ENCODE results near the gene MET.

The MET gene

DNA sequence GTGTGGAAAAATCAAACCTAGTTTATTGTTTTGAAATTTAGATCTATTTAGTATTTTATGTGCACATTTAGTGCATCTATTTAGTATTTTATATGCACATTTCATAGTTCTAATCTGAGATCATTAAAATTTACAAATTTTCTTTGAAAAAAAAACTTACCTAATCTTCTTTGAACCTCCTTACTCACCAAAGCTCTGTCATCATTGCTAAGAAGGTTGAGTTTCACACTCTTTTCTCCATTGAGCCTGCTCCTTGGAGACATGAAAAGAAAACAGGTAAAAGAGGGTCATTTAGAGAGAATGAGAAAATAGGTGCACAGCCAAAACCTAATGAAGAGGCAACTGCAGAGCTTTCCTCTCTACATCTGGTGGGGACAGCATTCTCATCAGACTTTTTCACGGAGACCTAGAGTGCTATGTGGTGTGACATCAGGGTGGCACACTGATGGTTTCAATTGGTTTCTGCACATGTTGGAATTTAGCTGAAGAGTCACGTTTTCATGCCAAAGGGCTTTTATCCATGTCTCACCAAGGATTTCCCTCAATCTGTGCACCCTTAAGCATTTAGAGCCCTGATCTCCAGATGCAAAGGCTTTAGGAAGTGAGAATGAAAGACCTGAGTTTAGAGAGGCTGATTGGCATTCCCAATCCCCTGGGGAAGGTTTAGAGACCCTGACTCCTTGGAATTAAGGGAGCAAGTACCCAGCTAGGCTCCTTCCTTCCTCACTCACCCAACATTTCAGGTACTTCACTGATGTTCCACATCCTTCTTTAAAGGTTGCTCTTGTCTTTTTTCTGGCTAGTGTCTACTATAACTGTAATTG, 101.1 kb downstream of the MET start:
- TF ChIP-seq, protein P1, sequence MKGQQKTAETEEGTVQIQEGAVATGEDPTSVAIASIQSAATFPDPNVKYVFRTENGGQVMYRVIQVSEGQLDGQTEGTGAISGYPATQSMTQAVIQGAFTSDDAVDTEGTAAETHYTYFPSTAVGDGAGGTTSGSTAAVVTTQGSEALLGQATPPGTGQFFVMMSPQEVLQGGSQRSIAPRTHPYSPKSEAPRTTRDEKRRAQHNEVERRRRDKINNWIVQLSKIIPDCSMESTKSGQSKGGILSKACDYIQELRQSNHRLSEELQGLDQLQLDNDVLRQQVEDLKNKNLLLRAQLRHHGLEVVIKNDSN (IDR thresholded peaks at IDR 0.05) = no peak
- TF ChIP-seq NFIC (IDR thresholded peaks at IDR 0.05) = no peak
- TF ChIP-seq, protein P2, sequence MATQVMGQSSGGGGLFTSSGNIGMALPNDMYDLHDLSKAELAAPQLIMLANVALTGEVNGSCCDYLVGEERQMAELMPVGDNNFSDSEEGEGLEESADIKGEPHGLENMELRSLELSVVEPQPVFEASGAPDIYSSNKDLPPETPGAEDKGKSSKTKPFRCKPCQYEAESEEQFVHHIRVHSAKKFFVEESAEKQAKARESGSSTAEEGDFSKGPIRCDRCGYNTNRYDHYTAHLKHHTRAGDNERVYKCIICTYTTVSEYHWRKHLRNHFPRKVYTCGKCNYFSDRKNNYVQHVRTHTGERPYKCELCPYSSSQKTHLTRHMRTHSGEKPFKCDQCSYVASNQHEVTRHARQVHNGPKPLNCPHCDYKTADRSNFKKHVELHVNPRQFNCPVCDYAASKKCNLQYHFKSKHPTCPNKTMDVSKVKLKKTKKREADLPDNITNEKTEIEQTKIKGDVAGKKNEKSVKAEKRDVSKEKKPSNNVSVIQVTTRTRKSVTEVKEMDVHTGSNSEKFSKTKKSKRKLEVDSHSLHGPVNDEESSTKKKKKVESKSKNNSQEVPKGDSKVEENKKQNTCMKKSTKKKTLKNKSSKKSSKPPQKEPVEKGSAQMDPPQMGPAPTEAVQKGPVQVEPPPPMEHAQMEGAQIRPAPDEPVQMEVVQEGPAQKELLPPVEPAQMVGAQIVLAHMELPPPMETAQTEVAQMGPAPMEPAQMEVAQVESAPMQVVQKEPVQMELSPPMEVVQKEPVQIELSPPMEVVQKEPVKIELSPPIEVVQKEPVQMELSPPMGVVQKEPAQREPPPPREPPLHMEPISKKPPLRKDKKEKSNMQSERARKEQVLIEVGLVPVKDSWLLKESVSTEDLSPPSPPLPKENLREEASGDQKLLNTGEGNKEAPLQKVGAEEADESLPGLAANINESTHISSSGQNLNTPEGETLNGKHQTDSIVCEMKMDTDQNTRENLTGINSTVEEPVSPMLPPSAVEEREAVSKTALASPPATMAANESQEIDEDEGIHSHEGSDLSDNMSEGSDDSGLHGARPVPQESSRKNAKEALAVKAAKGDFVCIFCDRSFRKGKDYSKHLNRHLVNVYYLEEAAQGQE (IDR thresholded peaks at IDR 0.05; ENCODE audit: low read depth) = no peak
- TF ChIP-seq CREB1 (IDR thresholded peaks at IDR 0.05; ENCODE audit: low read depth) = no peak
- no peak for TF ChIP-seq RAD21 (IDR thresholded peaks at IDR 0.05; ENCODE audit: low read depth)
- no peak for TF ChIP-seq TCF12 (IDR thresholded peaks at IDR 0.05; ENCODE audit: low read depth)
- TF ChIP-seq, protein P3, sequence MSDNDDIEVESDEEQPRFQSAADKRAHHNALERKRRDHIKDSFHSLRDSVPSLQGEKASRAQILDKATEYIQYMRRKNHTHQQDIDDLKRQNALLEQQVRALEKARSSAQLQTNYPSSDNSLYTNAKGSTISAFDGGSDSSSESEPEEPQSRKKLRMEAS (IDR thresholded peaks at IDR 0.05) = no peak
- TF ChIP-seq EP300 (IDR thresholded peaks at IDR 0.05; ENCODE audit: borderline replicate concordance) = no peak
- no peak for TF ChIP-seq EGR1 (IDR thresholded peaks at IDR 0.05)

DNA sequence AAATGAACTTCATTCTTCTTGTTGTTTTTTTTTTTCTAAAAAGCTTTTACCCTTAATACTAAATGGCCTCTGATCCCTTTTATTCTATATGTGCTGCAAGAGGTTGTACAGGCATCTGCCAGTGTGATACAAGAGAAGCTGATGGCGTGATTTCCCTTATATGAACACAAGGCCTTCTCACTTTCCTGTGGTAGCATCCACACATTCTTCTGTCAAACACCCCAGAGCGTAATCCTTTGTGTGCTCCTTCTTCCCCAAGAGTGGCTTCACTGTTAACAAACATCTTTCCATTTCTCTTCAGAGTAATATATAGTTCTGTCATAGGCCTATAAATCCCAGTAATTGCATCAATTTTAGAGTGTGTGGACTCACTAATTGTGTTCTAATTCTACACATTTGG, 104.0 kb downstream of the MET start:
- TF ChIP-seq, protein P2 (IDR thresholded peaks at IDR 0.05; ENCODE audit: low read depth) = no peak
- TF ChIP-seq, protein P1 (IDR thresholded peaks at IDR 0.05) = no peak
- TF ChIP-seq TAF1 (IDR thresholded peaks at IDR 0.05; ENCODE audit: low read depth) (no peak), RAD21 (IDR thresholded peaks at IDR 0.05; ENCODE audit: low read depth) (no peak), TCF12 (IDR thresholded peaks at IDR 0.05; ENCODE audit: low read depth) (no peak), EGR1 (IDR thresholded peaks at IDR 0.05) (no peak), NFIC (IDR thresholded peaks at IDR 0.05) (no peak)

DNA sequence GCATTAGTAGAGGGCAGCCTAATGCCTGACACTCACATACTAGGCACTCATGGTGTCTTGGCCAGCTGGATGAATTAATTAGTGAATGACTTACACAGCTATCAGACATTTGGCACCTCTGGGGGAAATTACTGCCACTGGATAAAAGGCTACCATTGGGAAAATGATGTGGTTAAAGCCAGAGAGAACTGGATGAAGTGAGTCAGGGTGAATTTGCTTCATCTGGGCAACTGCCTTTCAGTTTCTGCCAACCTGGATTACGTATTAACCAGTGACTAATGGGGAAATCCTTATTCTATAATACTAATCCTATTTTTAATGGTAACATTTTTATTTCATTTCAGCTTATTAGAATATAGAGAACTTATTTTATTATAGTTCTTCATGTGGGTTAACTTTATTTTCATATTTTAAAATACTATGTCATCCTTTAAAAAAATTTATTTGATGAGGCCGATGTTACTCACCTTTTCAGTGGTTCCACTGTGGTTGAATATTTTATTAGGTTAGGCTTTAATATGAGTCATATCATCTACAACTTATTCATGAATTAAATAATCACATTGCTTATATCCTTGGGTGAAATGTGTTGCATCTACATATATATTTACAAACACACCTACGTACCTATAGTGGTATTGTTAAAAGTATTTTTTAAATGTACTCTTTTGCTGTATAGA, 104.8 kb downstream of the MET start:
- TF ChIP-seq TAF1 (IDR thresholded peaks at IDR 0.05; ENCODE audit: low read depth) (no peak), CREB1 (IDR thresholded peaks at IDR 0.05; ENCODE audit: low read depth) (no peak), FOXM1 (IDR thresholded peaks at IDR 0.05; ENCODE audit: borderline replicate concordance, low read depth) (no peak), EGR1 (IDR thresholded peaks at IDR 0.05) (no peak), ZBTB7A (IDR thresholded peaks at IDR 0.05; ENCODE audit: low read depth) (no peak), NFIC (IDR thresholded peaks at IDR 0.05) (0 out of 2 replicates have a peak, but pooled peaks have one; percentile 6), TEAD4 (IDR thresholded peaks at IDR 0.05) (no peak)
- TF ChIP-seq, protein P3 (IDR thresholded peaks at IDR 0.05) = no peak

DNA sequence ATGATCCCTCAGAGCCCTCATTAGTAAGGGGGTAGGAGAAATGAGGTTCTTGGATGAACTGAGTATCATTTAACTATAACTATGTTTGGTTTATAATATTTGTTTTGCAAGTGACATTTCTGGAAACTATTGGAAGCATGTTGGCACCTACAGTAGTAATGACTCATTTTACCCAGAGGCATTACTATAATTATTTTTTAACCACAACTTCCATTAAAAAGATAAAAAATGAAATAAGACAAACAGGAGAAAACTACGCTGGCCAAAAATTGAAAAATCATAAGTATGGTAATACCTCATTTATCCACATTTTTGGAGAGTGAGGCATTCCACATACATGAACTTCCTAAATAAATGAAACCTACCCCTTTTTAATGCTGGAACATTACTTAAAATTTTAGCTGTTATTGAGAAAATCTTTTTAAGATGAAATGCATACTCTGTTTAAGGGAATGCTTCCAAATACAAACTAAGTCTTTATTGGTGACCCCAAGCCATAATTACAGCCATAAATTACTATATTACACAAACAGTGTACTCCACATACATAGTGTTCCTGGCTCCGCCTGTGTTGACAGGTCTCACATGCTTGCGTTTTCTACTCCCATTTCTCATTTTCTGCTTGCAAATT, 105.8 kb downstream of the MET start:
- no peak for TF ChIP-seq TEAD4 (IDR thresholded peaks at IDR 0.05)
- TF ChIP-seq CREB1 (IDR thresholded peaks at IDR 0.05; ENCODE audit: low read depth) = no peak
- TF ChIP-seq RAD21 (IDR thresholded peaks at IDR 0.05; ENCODE audit: low read depth) = no peak
- TF ChIP-seq, protein P2 (IDR thresholded peaks at IDR 0.05; ENCODE audit: low read depth) = no peak
- no peak for TF ChIP-seq TAF1 (IDR thresholded peaks at IDR 0.05; ENCODE audit: low read depth)
- TF ChIP-seq, protein P3 (IDR thresholded peaks at IDR 0.05) = no peak
- TF ChIP-seq, protein P1 (IDR thresholded peaks at IDR 0.05) = no peak
- TF ChIP-seq YY1 (IDR thresholded peaks at IDR 0.05; ENCODE audit: low read depth) = no peak
- TF ChIP-seq NFIC (IDR thresholded peaks at IDR 0.05) = no peak
- no peak for TF ChIP-seq CEBPB (IDR thresholded peaks at IDR 0.05)
- 0 out of 2 replicates have a peak, but pooled peaks have one; percentile 27 for TF ChIP-seq FOXM1 (IDR thresholded peaks at IDR 0.05; ENCODE audit: borderline replicate concordance, low read depth)
- peak; percentile 41; the same call in 1 of the 2 replicates for TF ChIP-seq EP300 (IDR thresholded peaks at IDR 0.05; ENCODE audit: borderline replicate concordance)
- TF ChIP-seq ZBTB7A (IDR thresholded peaks at IDR 0.05; ENCODE audit: low read depth) = no peak
